Kidney (tissue), 14 donors: ENCODE measurements around the gene CBFA2T3. TPM values are rescaled to one million over a fixed set of nuclear protein-coding genes. Genes with fewer than 3 reads are reported as not detected.
A peak's percentile ranks its signal among the peaks of the same experiment; 100 is the strongest.

Experiments used
- DNase-seq, 5 donors: peaks; one replicate each; pipeline ENCODE4 v3.0.0-alpha.2; 2013 to 2020
- FAIRE-seq: peaks from 2 replicates; lab custom pipeline; 2012; peaks lifted over from hg19 to GRCh38; lab: Jason Lieb, UNC
- H3K27ac ChIP-seq, 2 donors: one replicate each; pipeline ENCODE4 v1.7.0; 2013; ENCODE audit warnings: low read depth in 2 of 2, low read length in 2 of 2, inconsistent platforms in 1 of 2
- H3K27me3 ChIP-seq: one replicate; pipeline ENCODE4 v1.7.1; 2013; ENCODE audit warnings: low read length, inconsistent platforms; ENCODE audit not compliant: control insufficient read depth, insufficient read depth
- H3K36me3 ChIP-seq, 3 donors: one replicate each; pipeline versions ENCODE4 v1.7.0 to v1.7.1; 2013; ENCODE audit warnings: low read length in 3 of 3, control low read depth in 1 of 3, inconsistent platforms in 1 of 3; ENCODE audit not compliant: insufficient read depth in 3 of 3, control insufficient read depth in 2 of 3
- H3K4me1 ChIP-seq, 3 donors: one replicate each; pipeline versions ENCODE4 v1.7.0 to v1.7.1; 2013; ENCODE audit warnings: low read length in 3 of 3, inconsistent platforms in 1 of 3, low read depth in 1 of 3; ENCODE audit not compliant: control insufficient read depth in 2 of 3, insufficient read depth in 2 of 3
- H3K4me3 ChIP-seq, 3 donors: one replicate each; pipeline versions ENCODE4 v1.7.0 to v1.8.1; 2013; ENCODE audit warnings: low read length in 3 of 3, control low read depth in 1 of 3, inconsistent platforms in 1 of 3
- H3K9ac ChIP-seq, 3 donors: one replicate each; pipeline versions ENCODE4 v1.7.0 to v1.7.1; 2013; ENCODE audit warnings: low read length in 3 of 3, control low read depth in 1 of 3, inconsistent platforms in 1 of 3
- H3K9me3 ChIP-seq, 3 donors: one replicate each; pipeline versions ENCODE4 v1.7.0 to v1.7.1; 2013; ENCODE audit warnings: low read length in 3 of 3, control low read depth in 1 of 3, inconsistent platforms in 1 of 3; ENCODE audit not compliant: control insufficient read depth in 2 of 3, insufficient read depth in 1 of 3
- intact Hi-C: fragments of 100-400 bp; cut with DNase I; formaldehyde crosslinking; loops from one replicate; pipeline ENCODE4 v1.11.1; 2022
- polyA plus RNA-seq: library from polyadenylated mRNA; stranded (reverse); fragments of 350-450 nt; fragmentation: Illumina TruSeq; extraction: RNeasy Lipid Tissue Mini Kit (QIAGEN cat#74804); gene quantifications from one replicate; pipeline ENCODE4 v1.2.3, GENCODE V29; 2014; ENCODE audit warnings: low read depth, low replicate concordance; ENCODE audit not compliant: insufficient read depth
- total RNA-seq: library from RNA; stranded (reverse); fragmentation: NEBNext Ultra II Directional; extraction: Animal tissue kit (Norgen Biotek cat#: 25700); gene quantifications from one replicate; pipeline ENCODE4 v1.2.1, GENCODE V29; 2021
- TF ChIP-seq, protein P1 (sequence below): IDR thresholded peaks from 3 replicates; pipeline ENCODE4 v1.5.1; 2012; ENCODE audit warnings: mild to moderate bottlenecking, moderate library complexity, borderline replicate concordance; ENCODE audit not compliant: insufficient read depth; ENCODE audit errors: extremely low read depth
- donor health status: control.
- donor health status: control.
- donor health status: control.
- donor health status: control.
- donor health status: control.
- donor health status: DM: yes; HTN: yes; CAD: no.
- donor health status: Normal renal cell carcinoma (clear cell type).

CBFA2T3 gene
- total and polyA plus RNA-seq, 2 donors from 2014 or later = 0.75 to 8.0 TPM

DNA sequence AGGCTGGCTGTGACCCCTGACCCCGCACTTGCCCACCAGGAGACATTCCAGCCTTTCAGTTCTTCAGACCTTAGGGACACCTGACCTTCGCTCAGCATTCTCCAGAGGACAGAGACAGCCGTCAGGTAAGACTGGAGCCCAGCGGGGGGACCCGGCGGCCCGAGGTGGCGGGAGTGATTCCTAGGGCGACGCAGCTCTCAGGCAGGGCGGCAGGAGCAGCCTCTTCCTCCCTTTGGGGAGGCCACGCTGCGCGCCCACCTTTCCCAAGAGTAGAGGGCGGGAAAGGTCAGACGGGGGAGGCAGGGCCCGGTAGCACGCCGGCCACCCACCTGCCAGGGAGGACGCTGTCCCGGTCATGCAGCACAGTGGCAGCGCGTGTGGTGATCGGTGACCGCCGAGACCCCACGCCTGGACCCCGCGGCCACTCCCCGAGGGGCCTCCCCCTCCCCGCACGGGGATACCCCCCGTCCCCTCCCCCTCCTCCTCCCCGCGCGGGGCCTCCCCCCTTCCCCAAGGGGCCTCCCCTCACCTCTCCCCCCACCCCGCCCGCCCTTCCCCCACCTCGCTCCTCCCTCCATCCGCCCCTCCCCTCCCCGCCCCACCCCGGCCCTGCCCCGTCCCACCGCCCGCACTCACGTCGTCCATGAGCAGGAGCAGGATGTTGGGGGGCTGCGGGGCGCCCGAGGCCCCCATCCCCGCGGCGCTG, 120.7 kb downstream of the CBFA2T3 start:
- Histone ChIP-seq H3K27me3 (no peaks in the 10 kb centered on the region), H3K4me1 (peaks cover 0 to 14% (median 3%) of the 10 kb centered on the region in 3 donors), H3K9me3 (no peaks in the 10 kb centered on the region), H3K27ac (peak overlapping the region in 1 of 2 donors; percentile 67), H3K9ac (peak overlapping the region in 1 of 3 donors; percentile 46), H3K36me3 (peaks cover 2 to 16% (median 3%) of the 10 kb centered on the region in 3 donors), H3K4me3 (peak overlapping the region; percentile 4 to 96 (median 42))
- DNase-seq = peak in 3 of 5 donors; percentile 35 to 88 (median 87)
- FAIRE-seq = no peak
- TF ChIP-seq, protein P1, sequence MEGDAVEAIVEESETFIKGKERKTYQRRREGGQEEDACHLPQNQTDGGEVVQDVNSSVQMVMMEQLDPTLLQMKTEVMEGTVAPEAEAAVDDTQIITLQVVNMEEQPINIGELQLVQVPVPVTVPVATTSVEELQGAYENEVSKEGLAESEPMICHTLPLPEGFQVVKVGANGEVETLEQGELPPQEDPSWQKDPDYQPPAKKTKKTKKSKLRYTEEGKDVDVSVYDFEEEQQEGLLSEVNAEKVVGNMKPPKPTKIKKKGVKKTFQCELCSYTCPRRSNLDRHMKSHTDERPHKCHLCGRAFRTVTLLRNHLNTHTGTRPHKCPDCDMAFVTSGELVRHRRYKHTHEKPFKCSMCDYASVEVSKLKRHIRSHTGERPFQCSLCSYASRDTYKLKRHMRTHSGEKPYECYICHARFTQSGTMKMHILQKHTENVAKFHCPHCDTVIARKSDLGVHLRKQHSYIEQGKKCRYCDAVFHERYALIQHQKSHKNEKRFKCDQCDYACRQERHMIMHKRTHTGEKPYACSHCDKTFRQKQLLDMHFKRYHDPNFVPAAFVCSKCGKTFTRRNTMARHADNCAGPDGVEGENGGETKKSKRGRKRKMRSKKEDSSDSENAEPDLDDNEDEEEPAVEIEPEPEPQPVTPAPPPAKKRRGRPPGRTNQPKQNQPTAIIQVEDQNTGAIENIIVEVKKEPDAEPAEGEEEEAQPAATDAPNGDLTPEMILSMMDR = no peak
- intact Hi-C loops = no loop called here

GRCh38 chr16:88855736-88856121, 121.3 kb downstream of the CBFA2T3 start:
- Histone ChIP-seq H3K27me3 (no peaks in the 10 kb centered on the region), H3K4me1 (peaks cover 0 to 14% (median 3%) of the 10 kb centered on the region in 3 donors), H3K9me3 (no peaks in the 10 kb centered on the region), H3K36me3 (peaks cover 2 to 16% (median 3%) of the 10 kb centered on the region in 3 donors), H3K9ac (peak overlapping the region in 1 of 3 donors; percentile 46), H3K27ac (no peak overlapping the region), H3K4me3 (peak overlapping the region in 2 of 3 donors; percentile 42 to 60)
- TF ChIP-seq, protein P1 = no peak
- no peak for DNase-seq
- no peak for FAIRE-seq
- intact Hi-C loops = no loop called here

DNA sequence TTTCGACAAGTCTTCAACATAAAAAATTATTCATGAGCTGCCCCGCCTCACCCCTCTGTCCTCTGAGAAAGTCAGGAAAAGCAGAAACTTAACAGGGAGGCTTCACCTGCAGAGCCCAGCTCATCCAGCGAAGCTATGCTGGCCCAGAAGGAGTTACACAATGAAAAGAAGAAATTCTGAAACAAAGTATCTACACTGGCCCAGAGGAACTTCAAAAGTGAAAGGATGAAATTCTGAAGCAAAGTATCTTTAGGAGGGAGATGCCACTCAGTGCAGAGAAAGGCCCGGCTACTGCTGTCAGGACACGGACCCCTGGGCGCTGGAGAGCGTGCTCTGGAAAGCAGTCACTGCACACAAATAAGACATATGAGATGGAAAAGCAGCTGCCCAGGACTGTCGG, 121.8 kb downstream of the CBFA2T3 start:
- TF ChIP-seq, protein P1 = no peak
- H3K4me1 ChIP-seq = peaks cover 0 to 14% (median 3%) of the 10 kb centered on the region in 3 donors
- FAIRE-seq = no peak
- no peaks in the 10 kb centered on the region for H3K9me3 ChIP-seq
- H3K27me3 ChIP-seq = no peaks in the 10 kb centered on the region
- H3K27ac ChIP-seq = no peak overlapping the region
- no peak for DNase-seq
- H3K4me3 ChIP-seq = no peak overlapping the region
- no peak overlapping the region for H3K9ac ChIP-seq
- intact Hi-C loops = no loop called here
- peaks cover 2 to 12% (median 3%) of the 10 kb centered on the region in 3 donors for H3K36me3 ChIP-seq
